ENCODE data around the gene KDM4B.

The KDM4B gene

GRCh38 chr19:4983346-4984105, 14.6 kb downstream of the KDM4B start:
- FAIRE-seq (no peak), DNase-seq (ENCODE audit: insufficient read length, low spot score) (no peak)
- TF ChIP-seq CTCF (IDR thresholded peaks at IDR 0.05; ENCODE audit: insufficient read depth, missing control alignments), result no peak

- DNase-seq (ENCODE audit: insufficient read length, low spot score), result no peak
- no peak for TF ChIP-seq CTCF (IDR thresholded peaks at IDR 0.05; ENCODE audit: insufficient read depth, missing control alignments)
Observed at GRCh38 chr19:4984106-4984380, 15.1 kb downstream of the KDM4B start.

DNA sequence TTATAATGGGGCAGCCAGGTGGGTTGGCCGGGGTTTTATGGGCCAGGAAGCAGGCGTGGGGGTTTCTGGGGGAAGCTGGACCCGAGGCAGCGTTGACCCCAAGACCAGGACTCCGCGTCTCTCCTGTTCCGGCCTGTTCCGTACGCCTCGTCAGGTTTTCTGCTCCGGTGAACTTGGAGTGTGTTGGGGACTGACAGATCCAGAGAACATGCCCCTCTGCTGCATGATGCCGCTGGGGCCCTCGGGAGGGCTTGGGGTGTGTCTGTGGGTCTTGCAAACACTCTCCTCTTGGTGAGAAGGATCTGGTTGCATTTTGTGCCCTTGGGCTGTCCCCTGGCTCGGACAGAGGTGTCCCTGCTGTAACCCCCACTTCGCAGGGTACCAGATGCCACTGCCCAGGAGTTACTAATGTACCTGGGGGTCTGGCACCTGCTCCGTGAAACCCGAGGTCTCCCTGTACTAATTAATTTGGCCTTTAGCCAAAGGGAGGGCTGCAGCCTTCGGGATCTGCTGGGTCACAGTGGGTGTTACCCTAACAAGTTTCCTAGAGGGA, 15.6 kb downstream of the KDM4B start:
- no peak for TF ChIP-seq CTCF (IDR thresholded peaks at IDR 0.05; ENCODE audit: insufficient read depth, missing control alignments)
- FAIRE-seq (no peak), DNase-seq (ENCODE audit: insufficient read length, low spot score) (no peak)

More at GRCh38 chr19:4984106-4984380, 15.1 kb downstream of the KDM4B start:
- no peak for FAIRE-seq

DNA sequence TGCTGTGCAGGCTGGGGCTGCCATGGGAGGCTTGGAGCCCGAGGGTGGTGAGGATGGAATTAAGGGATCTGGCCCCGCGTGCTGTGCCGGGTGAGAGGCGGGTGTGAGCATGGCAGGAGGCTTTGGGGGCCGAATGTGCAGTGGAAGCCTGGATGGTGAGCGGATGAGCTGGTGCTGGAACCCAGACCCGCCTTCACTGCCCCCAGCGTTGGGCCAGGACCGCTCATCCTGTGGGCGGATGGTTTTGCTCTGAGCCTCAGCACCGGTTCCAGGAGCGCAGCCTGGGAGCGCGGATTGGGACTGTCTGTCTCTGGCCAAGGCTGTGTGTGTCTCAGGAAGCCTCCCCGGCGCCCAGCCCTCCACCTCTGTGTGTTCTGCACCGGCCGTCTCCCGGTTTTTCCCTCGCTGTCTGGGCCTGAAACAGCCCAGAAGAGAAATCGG, 16.7 kb downstream of the KDM4B start:
- FAIRE-seq (no peak), DNase-seq (ENCODE audit: insufficient read length, low spot score) (no peak)
- no peak for TF ChIP-seq CTCF (IDR thresholded peaks at IDR 0.05; ENCODE audit: insufficient read depth, missing control alignments)

- FAIRE-seq (no peak), DNase-seq (ENCODE audit: insufficient read length, low spot score) (no peak)
- no peak for TF ChIP-seq CTCF (IDR thresholded peaks at IDR 0.05; ENCODE audit: insufficient read depth, missing control alignments)
Observed at GRCh38 chr19:4986056-4986455, 17.1 kb downstream of the KDM4B start.

DNA sequence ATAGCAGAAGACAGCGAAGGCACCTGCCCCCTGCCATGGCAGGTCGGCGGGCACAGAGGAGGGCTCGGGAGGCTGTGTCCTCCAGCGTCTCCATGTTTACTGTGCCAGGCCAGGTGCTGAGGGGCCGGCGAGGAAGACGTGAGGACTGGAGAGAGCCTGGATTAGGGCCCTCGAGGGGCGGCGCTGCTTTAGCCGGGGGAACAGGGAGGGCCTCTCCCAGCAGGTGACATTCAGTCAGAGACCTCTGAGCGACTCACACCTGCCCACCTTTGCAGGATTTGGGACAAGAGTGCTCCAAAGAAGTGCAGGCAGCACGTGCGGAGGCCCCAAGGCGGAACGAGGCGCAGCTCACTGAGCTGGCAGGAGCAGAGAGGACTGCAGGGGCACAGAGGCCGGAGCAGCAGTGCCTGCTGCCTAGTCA, 17.6 kb downstream of the KDM4B start:
- FAIRE-seq (no peak), DNase-seq (ENCODE audit: insufficient read length, low spot score) (no peak)
- TF ChIP-seq CTCF (IDR thresholded peaks at IDR 0.05; ENCODE audit: insufficient read depth, missing control alignments), result no peak

GRCh38 chr19:4987256-4987655, 18.3 kb downstream of the KDM4B start:
- FAIRE-seq (no peak), DNase-seq (ENCODE audit: insufficient read length, low spot score) (no peak)
- no peak for TF ChIP-seq CTCF (IDR thresholded peaks at IDR 0.05; ENCODE audit: insufficient read depth, missing control alignments)

Measured in D721Med (cell line).